GM21526 (cell line): Measurements from ENCODE around the gene S100A14.
A peak's percentile ranks its signal among the peaks of the same experiment; 100 is the strongest.

ENCODE experiments used
- ATAC-seq: cut with Tn5 transposase; IDR thresholded peaks from one replicate; pipeline ENCODE4 v1.9.1; 2021; ENCODE audit warnings: moderate library complexity; ENCODE audit not compliant: unreplicated experiment, low FRiP score

Gene S100A14

GRCh38 chr1:153616144-153616916, at the start of gene S100A14:
TSS of gene S100A14 (minus strand) at chr1:153616325. CDS start at chr1:153615858, 467 bp downstream.
- no peak for ATAC-seq

GRCh38 chr1:153663211-153663610, 47.1 kb upstream of the S100A14 start:
- ATAC-seq, result no peak

GRCh38 chr1:153662269-153662668, 46.1 kb upstream of the S100A14 start:
- ATAC-seq, result no peak

GRCh38 chr1:153661111-153661708, 45.1 kb upstream of the S100A14 start:
- no peak for ATAC-seq

GRCh38 chr1:153659656-153660055, 43.5 kb upstream of the S100A14 start:
- no peak for ATAC-seq

- ATAC-seq, result peak; percentile 3
These were observed 43.0 kb upstream of the S100A14 start for GRCh38 chr1:153659175-153659534.

- ATAC-seq, result peak; percentile 75
These were observed 42.5 kb upstream of the S100A14 start, which contains the start of gene SNAPIN for GRCh38 chr1:153658400-153659174. TSS of gene SNAPIN (plus strand) at chr1:153658703. CDS start at chr1:153658744, 41 bp downstream.

- ATAC-seq, result no peak
These were observed 39.2 kb upstream of the S100A14 start for GRCh38 chr1:153655333-153655732.

- no peak for ATAC-seq
These were observed 36.8 kb upstream of the S100A14 start for GRCh38 chr1:153652805-153653500.

GRCh38 chr1:153651771-153652170, 35.6 kb upstream of the S100A14 start:
- ATAC-seq, result no peak

- no peak for ATAC-seq
These were observed 33.7 kb upstream of the S100A14 start for GRCh38 chr1:153649863-153650235.

GRCh38 chr1:153649137-153649862, 33.2 kb upstream of the S100A14 start:
- no peak for ATAC-seq

GRCh38 chr1:153648000-153648643, 32.0 kb upstream of the S100A14 start:
- no peak for ATAC-seq

GRCh38 chr1:153647346-153647714, 31.2 kb upstream of the S100A14 start:
- ATAC-seq, result no peak

- no peak for ATAC-seq
These were observed 30.7 kb upstream of the S100A14 start for GRCh38 chr1:153646672-153647345.

- no peak for ATAC-seq
These were observed 27.7 kb upstream of the S100A14 start for GRCh38 chr1:153643816-153644215.

- no peak for ATAC-seq
These were observed 27.0 kb upstream of the S100A14 start for GRCh38 chr1:153643100-153643499.

GRCh38 chr1:153642161-153642560, 26.0 kb upstream of the S100A14 start:
- ATAC-seq, result no peak

GRCh38 chr1:153640861-153641260, 24.7 kb upstream of the S100A14 start:
- ATAC-seq, result no peak
